Occipital lobe (tissue), 2 donors: Measurements from ENCODE around the gene CKMT2. TPM values are rescaled to one million over a fixed set of nuclear protein-coding genes. Genes with fewer than 3 reads are reported as not detected.
"Not testable (repeated sequence)": the region's sequence is repeated elsewhere in the genome, so short reads cannot be mapped to it uniquely, and the experiment has no call there.

Experiments used
- DNase-seq: peaks from one replicate; lab custom pipeline; 2025; lab: John Stamatoyannopoulos, UW
- total RNA-seq: library from RNA; depleted of rRNA; stranded (reverse); fragments of >200 nt; gene quantifications from one replicate; pipeline ENCODE4 v1.2.3, GENCODE V29; 2014

CKMT2 gene
- total RNA-seq, 1 donor from 2014 or later: 1.2 TPM

DNA sequence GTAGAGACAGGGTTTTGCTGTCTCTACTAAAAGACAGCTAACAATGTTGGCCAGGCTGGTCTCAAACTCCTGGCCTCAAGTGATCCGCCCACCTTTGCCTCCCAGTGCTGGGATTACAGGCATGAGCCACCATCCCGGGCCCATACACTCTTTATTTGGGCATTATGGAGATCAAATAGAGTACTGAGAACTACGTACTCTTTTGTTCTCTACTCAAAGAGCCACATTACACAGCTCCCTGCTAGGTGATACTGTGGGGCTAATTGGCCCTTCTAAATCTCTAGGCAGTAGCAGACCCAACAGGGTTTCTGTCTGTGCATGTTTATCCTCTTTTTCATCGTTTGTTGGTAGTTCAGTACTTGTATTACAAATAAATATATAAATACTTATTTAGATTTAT, 16.1 kb downstream of the CKMT2 start:
- DNase-seq: no peak

GRCh38 chr5:81250004-81250403, 16.9 kb downstream of the CKMT2 start:
- DNase-seq: no peak

DNA sequence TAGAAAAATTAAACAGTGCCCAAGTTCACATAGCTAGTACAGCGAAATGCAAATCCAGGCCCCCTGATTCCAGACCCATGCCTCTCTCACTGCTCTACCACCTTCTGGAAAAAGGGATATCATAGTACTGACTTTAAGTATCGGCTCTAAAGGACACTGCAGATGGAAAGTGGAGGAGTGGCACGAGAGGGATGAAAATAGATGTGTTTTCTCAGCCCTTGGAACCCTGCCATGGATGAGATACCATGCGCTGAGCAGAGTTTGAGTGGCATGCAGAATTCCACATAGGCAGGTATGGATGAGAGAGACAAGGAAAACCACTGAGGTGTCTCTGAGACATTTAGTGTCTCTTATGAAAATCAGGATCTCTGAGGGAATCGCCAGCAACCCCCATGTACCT, 18.8 kb downstream of the CKMT2 start:
- no peak for DNase-seq

DNA sequence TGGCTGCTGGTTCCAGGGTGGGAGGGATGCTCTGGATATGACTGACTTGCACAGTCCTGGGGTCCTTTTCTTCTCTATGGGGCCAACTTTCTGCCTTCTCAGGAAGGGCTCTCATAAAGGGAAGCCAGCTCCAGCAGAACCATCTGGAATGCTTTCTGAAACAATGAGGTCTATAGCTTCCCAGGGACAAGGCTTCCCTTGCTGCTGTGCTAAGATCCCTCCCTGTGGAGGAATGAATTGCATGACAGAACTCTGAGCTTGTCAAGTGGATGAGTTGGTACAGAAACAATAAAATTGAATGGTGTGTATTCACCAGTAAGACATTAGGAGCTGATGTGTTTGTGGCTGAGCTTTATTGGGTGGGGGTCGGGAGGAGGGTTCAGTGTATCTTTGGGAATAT, 19.8 kb downstream of the CKMT2 start:
- DNase-seq: no peak

DNA sequence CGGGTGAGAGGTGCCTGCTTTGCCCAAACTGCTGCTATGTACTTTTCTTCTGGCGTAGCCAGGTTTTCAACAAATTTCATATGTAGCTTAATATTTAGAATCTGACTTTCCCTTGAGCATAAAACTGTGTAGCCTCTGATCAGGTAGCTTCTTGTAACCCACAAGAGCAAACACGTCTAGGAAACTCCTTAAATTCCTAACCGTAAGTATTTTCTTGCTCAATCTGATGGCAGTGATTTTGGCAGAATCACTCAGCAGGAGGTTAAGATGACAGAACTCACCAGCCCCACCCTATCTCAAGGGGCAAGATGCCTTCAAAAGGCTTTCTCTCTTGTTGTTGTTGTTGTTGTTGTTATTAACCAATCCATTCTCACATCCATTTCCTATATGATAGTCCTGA, 20.8 kb downstream of the CKMT2 start:
- DNase-seq: no peak

DNA sequence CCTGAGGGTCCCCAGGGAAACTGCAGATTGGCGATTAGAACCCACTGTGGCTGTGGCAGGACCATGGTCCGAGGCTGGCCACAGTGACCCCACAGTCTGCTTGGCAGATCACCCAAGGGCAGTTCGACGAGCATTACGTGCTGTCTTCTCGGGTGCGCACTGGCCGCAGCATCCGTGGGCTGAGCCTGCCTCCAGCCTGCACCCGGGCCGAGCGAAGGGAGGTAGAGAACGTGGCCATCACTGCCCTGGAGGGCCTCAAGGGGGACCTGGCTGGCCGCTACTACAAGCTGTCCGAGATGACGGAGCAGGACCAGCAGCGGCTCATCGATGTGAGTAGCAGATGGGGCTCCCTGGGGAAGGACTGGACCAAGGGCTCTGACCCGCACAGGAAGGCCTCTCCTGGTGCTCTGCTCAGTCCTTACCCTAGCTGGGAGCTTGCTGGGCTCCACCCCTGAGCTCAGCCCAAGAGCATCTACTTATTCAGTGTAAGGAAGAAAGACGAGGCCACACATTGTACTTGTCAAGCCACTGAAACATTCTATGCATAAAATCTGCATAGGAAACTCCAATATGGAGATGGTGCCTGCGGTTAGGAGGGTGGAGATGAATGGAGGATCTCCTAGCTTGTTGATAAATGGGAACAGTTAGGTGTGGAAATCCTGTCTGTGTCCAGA, 21.9 kb downstream of the CKMT2 start:
- no peak for DNase-seq

DNA sequence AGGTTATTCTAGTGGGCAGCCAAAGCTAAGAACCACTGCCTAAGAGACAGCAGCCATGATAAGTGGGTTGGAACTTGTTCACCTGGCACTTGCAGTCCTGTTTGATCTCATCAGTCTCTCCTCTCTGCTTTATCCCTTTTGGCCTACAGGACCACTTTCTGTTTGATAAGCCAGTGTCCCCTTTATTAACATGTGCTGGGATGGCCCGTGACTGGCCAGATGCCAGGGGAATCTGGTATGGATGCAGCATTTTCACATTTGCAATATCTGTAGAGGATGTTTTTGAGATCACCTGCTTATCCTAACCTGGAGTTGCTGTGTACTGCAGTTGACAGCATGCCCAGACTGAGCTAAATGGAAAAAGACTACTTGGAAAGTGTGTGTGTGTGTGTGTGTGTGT, 23.6 kb downstream of the CKMT2 start:
- DNase-seq: no peak

GRCh38 chr5:81262796-81263195, 29.7 kb downstream of the CKMT2 start:
- not testable (repeated sequence) for DNase-seq

- no peak for DNase-seq
Measured at GRCh38 chr5:81265101-81265500, 32.0 kb downstream of the CKMT2 start.

- DNase-seq: no peak
Measured at GRCh38 chr5:81268521-81269196, 35.5 kb downstream of the CKMT2 start.

DNA sequence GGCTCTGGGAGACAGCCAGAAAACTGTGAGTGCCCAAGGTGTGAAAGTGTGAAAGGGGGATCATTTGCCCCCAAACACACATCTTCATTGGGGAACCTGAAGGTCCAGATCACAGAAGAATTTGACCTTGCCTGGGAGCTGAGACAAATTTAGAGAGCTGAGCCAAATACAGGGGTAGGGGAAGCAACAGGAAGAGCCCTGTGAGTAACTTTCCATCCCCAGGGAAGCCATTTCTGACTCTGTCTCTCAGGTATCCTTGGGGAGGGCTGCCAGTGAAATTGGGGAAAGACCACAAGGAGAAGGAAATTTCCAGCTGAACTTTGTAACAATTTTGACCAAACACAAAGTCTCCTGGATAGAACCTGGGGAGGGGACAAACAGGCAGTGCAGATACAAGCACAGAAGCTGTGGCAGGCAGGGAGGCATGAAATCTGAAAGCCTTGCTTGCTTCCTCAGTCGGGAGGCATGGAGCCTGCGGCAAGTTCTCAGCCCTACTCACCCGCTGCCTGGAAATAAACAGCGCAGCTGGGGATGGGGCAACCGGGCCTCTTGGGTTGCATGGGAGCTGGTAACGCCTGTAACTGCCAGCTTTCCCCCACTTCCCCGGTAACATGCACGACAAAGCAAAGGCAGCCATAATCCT, 36.8 kb downstream of the CKMT2 start:
- no peak for DNase-seq

- DNase-seq: not testable (repeated sequence)
Measured at GRCh38 chr5:81270394-81271027, 37.4 kb downstream of the CKMT2 start.

DNA sequence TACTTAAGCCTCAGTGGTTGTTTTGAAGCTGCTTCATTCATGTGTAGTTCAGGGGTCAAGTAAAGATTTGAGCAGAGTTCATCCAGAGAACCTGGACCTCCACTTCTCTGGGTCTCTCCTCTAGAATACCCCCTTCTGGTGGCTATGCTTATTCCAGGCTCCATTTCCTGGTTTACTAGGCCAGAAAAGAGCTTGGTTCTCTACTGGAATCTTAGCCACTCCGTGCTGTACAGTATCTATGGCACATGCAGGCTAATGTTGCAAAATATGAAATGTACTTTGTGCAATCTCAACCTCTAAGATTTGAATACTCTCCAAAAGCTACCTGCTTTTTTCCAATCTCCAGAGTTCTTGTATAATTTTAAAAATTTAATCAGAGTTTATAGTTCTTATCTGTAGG, 50.9 kb downstream of the CKMT2 start:
- DNase-seq: no peak

DNA sequence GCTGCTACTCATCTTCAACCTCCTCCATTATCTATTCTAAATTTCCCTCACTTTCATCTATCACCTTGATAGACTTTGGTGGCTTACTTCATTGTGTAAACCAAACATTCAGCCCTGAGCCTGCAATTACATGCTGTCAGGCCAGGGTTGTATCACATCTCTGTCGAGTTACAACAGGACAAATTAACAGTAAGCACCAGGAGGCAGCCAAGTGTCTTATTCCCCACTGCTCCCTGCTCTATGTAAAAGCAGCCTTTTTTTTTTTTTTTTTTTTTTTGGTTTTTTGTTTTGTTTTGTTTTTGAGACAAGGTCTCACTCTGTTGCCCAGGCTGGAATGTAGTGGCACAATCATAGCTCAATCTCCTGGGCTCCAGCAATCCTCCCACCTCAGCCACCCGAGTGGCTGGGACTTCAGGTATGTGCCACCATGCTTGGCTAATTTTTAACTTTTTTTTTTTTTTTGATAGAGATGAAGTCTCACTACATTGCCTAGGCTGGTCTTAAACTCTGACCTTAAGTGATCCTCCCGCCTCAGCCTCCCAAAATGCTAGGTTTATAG, 53.0 kb downstream of the CKMT2 start:
- DNase-seq: no peak

GRCh38 chr5:81288021-81288433, 54.9 kb downstream of the CKMT2 start:
- DNase-seq: no peak

DNA sequence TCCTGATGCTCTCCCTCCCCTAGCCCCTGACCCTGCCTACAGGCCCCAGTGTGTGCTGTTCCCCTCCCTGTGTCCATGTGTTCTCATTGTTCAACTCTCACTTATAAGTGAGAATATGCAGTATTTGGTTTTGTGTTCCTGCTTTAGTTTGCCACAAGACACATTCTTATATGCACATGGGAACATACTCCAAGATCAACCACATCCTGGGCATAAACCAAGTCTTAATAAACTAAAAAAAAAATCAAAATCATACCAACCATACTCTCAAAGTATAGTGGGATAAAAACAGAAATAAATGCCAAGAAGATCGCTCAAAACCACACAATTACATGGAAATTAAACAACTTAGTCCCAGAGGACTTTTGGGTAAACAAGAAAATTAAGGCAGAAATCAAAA, 57.0 kb downstream of the CKMT2 start:
- no peak for DNase-seq

- no peak for DNase-seq
Measured at GRCh38 chr5:81292130-81292529, 59.0 kb downstream of the CKMT2 start.

- DNase-seq: not testable (repeated sequence)
Measured at GRCh38 chr5:81294021-81294420, 60.9 kb downstream of the CKMT2 start.

DNA sequence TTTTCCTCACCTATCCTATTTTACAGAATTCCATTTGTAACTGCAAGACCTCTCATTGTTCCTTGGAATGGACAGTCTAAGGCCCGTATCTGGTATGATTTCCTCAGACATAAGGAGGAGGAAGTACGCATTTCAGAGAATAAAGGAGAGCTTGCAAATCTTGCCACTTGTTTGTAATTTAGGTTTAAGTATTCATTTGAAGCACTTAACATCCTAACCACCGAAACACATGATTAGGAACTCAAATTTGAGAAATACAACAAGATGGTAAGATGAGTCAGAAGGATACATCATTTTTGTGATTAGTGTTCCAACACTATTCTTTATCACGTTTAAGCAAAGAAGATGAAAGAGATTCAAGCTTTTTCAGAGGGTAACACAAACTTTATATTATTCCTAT, 64.4 kb downstream of the CKMT2 start:
- no peak for DNase-seq

DNA sequence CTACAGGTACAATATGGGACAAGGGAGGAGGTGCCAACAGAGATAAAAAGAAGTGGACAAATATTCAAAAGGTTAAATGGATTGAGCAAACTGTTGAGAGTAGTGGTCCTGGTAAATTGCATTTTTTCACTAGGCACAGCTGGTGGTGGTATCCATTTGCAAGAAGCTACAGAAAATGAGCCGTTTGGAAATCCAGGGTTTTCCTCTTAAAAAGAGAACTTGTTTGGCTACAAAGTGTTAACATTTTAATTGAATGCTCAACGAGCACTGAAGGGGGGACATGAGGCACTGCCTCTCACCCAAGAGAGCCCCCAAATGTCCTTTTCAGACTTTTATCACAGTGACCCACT, 67.8 kb downstream of the CKMT2 start:
- DNase-seq: no peak

GRCh38 chr5:81301271-81302015, 68.3 kb downstream of the CKMT2 start, which contains the start of gene ZCCHC9:
TSS of gene ZCCHC9 (plus strand) at chr5:81301587. CDS start at chr5:81304758, 3,171 bp downstream.
- DNase-seq: peak; percentile 90
